Glutamatergic neuron (in vitro differentiated cells): ENCODE measurements around the gene TCEA3. TPM values are rescaled to one million over a fixed set of nuclear protein-coding genes. Genes with fewer than 3 reads are reported as not detected.

ENCODE experiments used
- DNase-seq: peaks from one replicate; pipeline ENCODE4 v3.0.0; 2022
- H3K27ac Mint-ChIP-seq: one replicate; pipeline ENCODE4 v1.8.0; 2020; ENCODE audit warnings: mild to moderate bottlenecking, mixed read lengths, inconsistent platforms; ENCODE audit not compliant: unreplicated experiment
- H3K27me3 Mint-ChIP-seq: one replicate; pipeline ENCODE4 v1.8.0; 2020; ENCODE audit warnings: mild to moderate bottlenecking, moderate library complexity, mixed read lengths, inconsistent platforms; ENCODE audit not compliant: unreplicated experiment
- H3K36me3 Mint-ChIP-seq: one replicate; pipeline ENCODE4 v1.8.0; 2020; ENCODE audit warnings: mild to moderate bottlenecking, mixed read lengths, inconsistent platforms; ENCODE audit not compliant: unreplicated experiment
- H3K4me1 Mint-ChIP-seq: one replicate; pipeline ENCODE4 v1.8.0; 2020; ENCODE audit warnings: mild to moderate bottlenecking, low read depth, mixed read lengths, inconsistent platforms; ENCODE audit not compliant: unreplicated experiment
- H3K4me3 Mint-ChIP-seq: one replicate; pipeline ENCODE4 v1.8.0; 2020; ENCODE audit warnings: mild to moderate bottlenecking, mixed read lengths, inconsistent platforms; ENCODE audit not compliant: unreplicated experiment
- H3K9me3 Mint-ChIP-seq: one replicate; pipeline ENCODE4 v1.8.0; 2020; ENCODE audit warnings: mild to moderate bottlenecking, moderate library complexity, mixed read lengths, inconsistent platforms; ENCODE audit not compliant: unreplicated experiment
- CTCF ChIP-seq: fragments of 200-600 bp; sonication (generic); IDR thresholded peaks from one replicate; pipeline ENCODE4 v1.5.0; 2021; ENCODE audit not compliant: partially characterized antibody, unreplicated experiment
- total RNA-seq: library from RNA; stranded (reverse); fragmentation: NEBNext Ultra II Directional; extraction: Animal tissue kit (Norgen Biotek cat#: 25700); gene quantifications from one replicate; pipeline ENCODE4 v1.2.1, GENCODE V29; 2021; ENCODE audit not compliant: unreplicated experiment

Gene TCEA3
- total RNA-seq, 1 donor from 2014 or later: 0.83 TPM

DNA sequence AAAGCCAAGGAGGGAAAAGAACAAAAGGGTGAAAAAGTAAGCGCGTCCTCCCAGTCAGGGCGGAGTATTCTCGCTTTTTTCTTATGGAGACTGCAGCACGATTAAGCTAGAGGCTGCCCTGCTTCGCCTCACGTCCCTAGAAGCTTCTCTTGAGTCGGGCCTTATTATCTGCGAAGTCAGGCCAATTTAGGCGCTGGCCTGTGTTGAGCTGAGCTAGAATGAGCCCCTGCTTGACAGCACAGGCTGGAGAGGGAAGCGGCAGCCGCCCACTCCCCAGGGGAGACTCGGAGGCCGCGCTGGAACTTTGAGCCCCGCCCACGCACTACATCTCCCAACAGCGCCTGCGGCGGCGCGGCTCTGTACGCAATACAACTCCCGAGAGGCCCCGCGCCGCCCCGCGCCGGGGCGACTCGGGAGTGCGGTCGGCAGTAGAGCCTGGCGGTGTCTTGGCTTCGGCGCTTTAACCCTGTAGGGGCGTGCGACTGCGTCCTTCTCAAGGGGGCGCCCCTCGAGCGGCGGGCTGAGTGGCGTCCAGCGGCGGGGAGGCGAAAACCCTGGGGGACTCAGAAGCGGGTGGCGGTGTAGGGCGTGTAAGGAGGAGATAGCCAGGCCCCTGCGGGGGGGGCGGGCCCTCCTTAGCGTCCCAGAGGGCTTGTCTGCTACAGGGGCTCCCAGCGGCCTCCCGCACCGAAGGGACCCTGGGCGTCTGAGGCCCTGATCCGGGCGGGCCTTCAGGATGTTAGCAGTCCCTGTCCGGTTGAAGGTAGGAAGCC lies 55.8 kb downstream of the TCEA3 start:
- peaks cover 21% of the 10 kb centered on the region for H3K4me1 Mint-ChIP-seq
- H3K27me3 Mint-ChIP-seq: peaks cover 10% of the 10 kb centered on the region
- DNase-seq: peak; percentile 97
- peak overlapping the region; percentile 98 for H3K27ac Mint-ChIP-seq
- H3K4me3 Mint-ChIP-seq: peak overlapping the region; percentile 96
- no peak for TF ChIP-seq CTCF
- peaks cover 21% of the 10 kb centered on the region for H3K9me3 Mint-ChIP-seq
- peaks cover 36% of the 10 kb centered on the region for H3K36me3 Mint-ChIP-seq

GRCh38 chr1:23367791-23368561 lies 56.6 kb downstream of the TCEA3 start:
- H3K27me3 Mint-ChIP-seq: peaks cover 10% of the 10 kb centered on the region
- H3K9me3 Mint-ChIP-seq: peaks cover 26% of the 10 kb centered on the region
- peaks cover 44% of the 10 kb centered on the region for H3K36me3 Mint-ChIP-seq
- peak; percentile 98 for DNase-seq
- peak overlapping the region; percentile 96 for H3K4me3 Mint-ChIP-seq
- peak overlapping the region; percentile 98 for H3K27ac Mint-ChIP-seq
- H3K4me1 Mint-ChIP-seq: peaks cover 21% of the 10 kb centered on the region
- TF ChIP-seq CTCF: no peak

GRCh38 chr1:23367451-23367790 lies 57.1 kb downstream of the TCEA3 start:
- peak overlapping the region; percentile 86 for H3K27ac Mint-ChIP-seq
- no peak for DNase-seq
- H3K4me1 Mint-ChIP-seq: peaks cover 19% of the 10 kb centered on the region
- H3K27me3 Mint-ChIP-seq: peaks cover 10% of the 10 kb centered on the region
- H3K9me3 Mint-ChIP-seq: peaks cover 30% of the 10 kb centered on the region
- no peak for TF ChIP-seq CTCF
- H3K36me3 Mint-ChIP-seq: peaks cover 48% of the 10 kb centered on the region
- peak overlapping the region; percentile 96 for H3K4me3 Mint-ChIP-seq

- no peak overlapping the region for H3K27ac Mint-ChIP-seq
- peaks cover 30% of the 10 kb centered on the region for H3K9me3 Mint-ChIP-seq
- TF ChIP-seq CTCF: no peak
- no peak for DNase-seq
- peaks cover 11% of the 10 kb centered on the region for H3K4me1 Mint-ChIP-seq
- H3K4me3 Mint-ChIP-seq: peak overlapping the region; percentile 96
- H3K36me3 Mint-ChIP-seq: peaks cover 50% of the 10 kb centered on the region
- peaks cover 10% of the 10 kb centered on the region for H3K27me3 Mint-ChIP-seq
Observed at GRCh38 chr1:23366598-23366997, 58.0 kb downstream of the TCEA3 start.

- DNase-seq: no peak
- peak overlapping the region; percentile 64 for H3K4me3 Mint-ChIP-seq
- H3K27me3 Mint-ChIP-seq: peaks cover 10% of the 10 kb centered on the region
- peaks cover 11% of the 10 kb centered on the region for H3K4me1 Mint-ChIP-seq
- no peak for TF ChIP-seq CTCF
- H3K36me3 Mint-ChIP-seq: peaks cover 55% of the 10 kb centered on the region
- no peak overlapping the region for H3K27ac Mint-ChIP-seq
- peaks cover 31% of the 10 kb centered on the region for H3K9me3 Mint-ChIP-seq
Observed at GRCh38 chr1:23366146-23366545, 58.4 kb downstream of the TCEA3 start.
